GM12892 (cell line): ENCODE measurements around the gene NUBP1.
A peak's percentile ranks its signal among the peaks of the same experiment; 100 is the strongest.

ENCODE experiments used
- DNase-seq: peaks from one replicate; pipeline ENCODE4 v3.0.0; 2011; ENCODE audit not compliant: insufficient read length
- FAIRE-seq: peaks from 2 replicates; lab custom pipeline; 2011; peaks lifted over from hg19 to GRCh38; lab: Jason Lieb, UNC
- POLR2A ChIP-seq: IDR thresholded peaks from 2 replicates; pipeline ENCODE4 v1.6.1; 2011; ENCODE audit warnings: low read depth, low read length, control low read depth
- POLR2AphosphoS5 ChIP-seq: IDR thresholded peaks from 2 replicates; pipeline ENCODE4 v1.6.1; 2011; ENCODE audit warnings: low read depth, low read length, control low read depth
- TAF1 ChIP-seq: IDR thresholded peaks from 2 replicates; pipeline ENCODE4 v1.6.1; 2011; ENCODE audit warnings: low read depth, mild to moderate bottlenecking, control low read depth, low read length, borderline replicate concordance

NUBP1 gene

DNA sequence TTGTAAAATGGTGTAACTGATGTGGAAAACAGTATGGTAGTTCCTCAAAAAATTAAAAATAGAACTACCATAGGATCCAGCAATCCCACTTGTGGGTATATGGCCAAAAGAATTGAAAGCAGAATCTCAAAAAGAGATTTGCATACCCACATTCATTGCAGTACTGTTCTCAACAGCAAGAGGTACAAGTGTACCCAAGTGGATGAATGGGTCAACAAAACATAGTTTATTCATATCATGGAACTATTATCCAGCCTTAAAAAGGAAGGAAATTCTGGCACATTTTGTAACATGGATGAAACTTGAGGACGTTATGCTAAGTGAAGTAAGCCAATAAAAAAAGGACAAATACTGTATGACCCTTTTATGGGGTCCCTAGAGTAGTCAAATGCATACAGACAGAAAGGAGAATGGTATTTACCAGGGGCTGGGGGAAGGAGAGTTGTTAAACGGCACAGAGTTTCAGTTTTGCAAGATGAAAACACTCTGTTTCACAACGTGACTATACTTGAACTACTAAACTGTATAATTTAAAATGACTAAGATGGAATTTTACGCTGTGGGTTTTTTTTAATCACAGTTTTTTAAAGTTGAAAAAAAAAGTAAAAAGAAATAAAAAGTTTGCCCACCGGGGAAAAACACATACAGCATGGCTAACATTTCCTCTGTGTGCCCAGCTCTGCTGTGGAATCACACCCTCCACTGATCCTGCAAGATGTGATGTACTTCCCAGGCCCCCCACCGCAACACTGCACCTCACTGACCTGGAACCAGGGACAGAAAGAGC is 68.9 kb downstream of the NUBP1 start:
- DNase-seq, result no peak
- no peak for TF ChIP-seq POLR2AphosphoS5
- TF ChIP-seq POLR2A, result no peak
- no peak for TF ChIP-seq TAF1
- peak; percentile 88 for FAIRE-seq

DNA sequence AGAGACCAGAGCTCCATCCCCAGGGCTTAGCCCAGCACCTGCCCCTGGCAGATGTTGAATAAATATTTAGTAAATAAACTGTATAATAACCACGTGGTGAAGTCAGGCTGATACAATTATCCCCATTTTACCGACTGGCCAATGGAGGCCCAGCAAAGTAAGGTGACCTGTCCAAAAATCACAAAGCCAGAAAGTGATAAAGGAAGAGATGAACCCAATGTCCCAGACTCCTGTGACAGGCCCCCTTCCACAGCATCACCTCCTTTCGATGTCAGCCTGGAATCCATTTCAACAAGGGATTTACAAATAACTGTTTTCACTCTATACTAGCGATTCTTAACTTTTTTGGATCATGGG is 69.4 kb downstream of the NUBP1 start:
- TF ChIP-seq POLR2A (no peak), TAF1 (no peak), POLR2AphosphoS5 (no peak)
- peak; percentile 61 for FAIRE-seq
- DNase-seq, result no peak

DNA sequence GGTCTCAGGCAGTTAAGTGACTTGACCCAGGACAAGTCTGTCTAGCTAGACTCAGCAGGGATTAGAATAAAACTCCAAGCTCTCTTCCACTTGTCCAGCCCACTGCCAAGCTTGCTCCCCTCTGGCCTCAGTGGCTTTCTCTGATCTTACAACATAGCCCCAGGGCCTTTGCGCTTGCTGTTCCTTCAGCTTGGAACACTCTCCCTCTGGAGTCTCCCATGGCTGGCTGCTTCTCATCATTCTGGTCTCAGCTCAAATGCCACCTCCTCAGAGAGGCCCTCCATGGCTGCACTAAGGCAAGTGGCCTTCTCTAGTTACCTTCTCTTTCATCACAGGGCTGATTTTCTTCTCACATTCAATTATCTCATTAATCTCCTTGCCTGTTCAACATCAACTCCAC is 73.9 kb downstream of the NUBP1 start:
- no peak for TF ChIP-seq POLR2AphosphoS5
- TF ChIP-seq TAF1, result no peak
- TF ChIP-seq POLR2A, result no peak
- FAIRE-seq (peak; percentile 54), DNase-seq (no peak)

DNA sequence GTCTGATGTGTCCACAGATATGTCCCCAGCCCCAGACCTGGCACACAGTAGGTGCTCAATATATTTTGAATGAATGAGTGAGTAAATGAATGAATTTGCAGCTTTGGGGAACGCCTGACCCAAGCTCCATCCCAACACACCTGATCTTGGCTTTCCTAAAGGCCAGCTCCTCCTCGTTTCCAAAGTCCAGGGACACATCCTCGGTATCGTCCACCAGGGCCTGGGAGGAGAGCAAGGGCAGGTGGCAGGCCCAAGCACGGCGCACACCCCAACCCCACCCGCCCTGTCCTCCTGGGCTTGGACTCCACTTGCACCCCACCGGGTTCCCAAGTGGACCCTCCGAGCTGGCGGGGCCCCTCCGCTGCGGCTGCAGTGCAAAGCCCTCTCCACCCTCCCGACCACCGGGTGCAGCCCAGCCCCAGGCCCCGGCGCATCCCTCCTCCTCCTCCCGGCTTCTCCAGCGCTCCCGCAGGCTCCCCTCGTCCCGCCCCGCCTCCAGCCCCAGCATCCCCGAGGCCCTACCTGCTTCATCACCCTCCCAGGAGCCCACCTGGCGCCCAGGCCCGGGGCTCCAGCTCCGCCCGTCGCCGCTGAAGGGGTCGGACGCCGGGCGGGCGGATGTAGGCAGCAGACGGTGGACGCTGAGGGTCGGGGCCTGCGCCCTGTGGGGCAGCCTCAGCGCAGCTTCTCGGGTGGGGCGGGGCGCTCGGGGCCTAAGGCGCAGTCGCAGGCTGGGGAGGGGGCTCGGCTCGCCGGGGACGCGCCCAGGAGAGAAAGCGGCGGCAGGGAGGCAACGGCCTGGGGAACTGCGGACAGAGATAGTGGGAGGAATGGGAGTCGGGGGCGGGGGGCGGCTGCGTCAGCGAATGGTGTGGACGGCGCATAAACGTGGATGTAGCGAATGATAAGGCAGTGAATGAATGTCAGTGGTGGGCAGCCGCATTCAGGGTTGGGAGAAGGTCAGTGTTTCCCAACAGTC is 74.6 kb downstream of the NUBP1 start, which contains the start of gene TVP23A:
Gene TVP23A, minus strand, starts transcription at position 832 of the 979 bp plus-strand sequence. Its CDS starts 301 bp downstream, at position 531.
- FAIRE-seq (no peak), DNase-seq (no peak)
- TF ChIP-seq POLR2AphosphoS5, result no peak
- TF ChIP-seq TAF1, result no peak
- TF ChIP-seq POLR2A, result no peak
